ENCODE data around the gene FKBP9. TPM values are rescaled to one million over a fixed set of nuclear protein-coding genes. Genes with fewer than 3 reads are reported as not detected.
A peak's percentile ranks its signal among the peaks of the same experiment; 100 is the strongest.
"Not testable (repeated sequence)": the region's sequence is repeated elsewhere in the genome, so short reads cannot be mapped to it uniquely, and the experiment has no call there.

FKBP9 gene
- total RNA-seq, 1 experiment from 2014 or later, result 303 TPM

DNA sequence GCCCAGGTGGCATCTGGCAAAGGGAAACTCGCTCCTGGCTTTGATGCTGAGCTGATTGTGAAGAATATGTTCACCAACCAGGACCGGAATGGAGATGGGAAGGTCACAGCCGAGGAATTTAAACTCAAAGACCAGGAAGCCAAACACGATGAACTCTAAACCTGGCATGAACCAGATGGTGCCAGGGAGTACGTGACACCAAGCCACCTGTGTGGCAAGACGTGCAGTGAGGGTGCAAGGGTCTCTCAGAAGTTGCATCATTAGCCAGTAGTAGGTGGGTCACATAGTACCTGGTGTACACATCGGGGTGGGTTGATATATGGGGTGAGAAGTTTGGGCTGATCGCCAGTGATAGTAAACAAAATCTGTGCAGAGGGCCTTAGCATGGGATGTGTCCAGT, 48.0 kb downstream of the FKBP9 start:
- DNase-seq (ENCODE audit: low read depth), result not testable (repeated sequence)

DNA sequence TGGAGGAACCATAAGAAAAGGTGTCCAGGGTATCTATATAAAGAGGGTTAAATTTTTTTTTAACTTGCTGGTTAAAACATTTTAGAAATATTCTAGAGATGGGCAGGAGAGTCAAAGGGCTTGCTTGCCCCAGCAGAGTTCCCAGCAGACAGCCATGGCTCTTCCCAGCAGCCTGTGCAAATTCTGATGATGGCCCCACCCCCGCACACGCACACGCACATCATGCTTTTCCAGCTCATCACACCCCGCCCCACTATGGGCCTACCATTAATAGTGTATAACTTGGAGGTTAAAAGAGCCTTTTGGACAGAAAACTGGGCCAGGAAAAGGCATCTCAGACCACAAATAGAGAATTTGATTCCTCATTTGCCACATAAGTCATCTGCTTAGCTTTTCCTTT, 48.5 kb downstream of the FKBP9 start:
- DNase-seq (ENCODE audit: low read depth), result not testable (repeated sequence)

DNA sequence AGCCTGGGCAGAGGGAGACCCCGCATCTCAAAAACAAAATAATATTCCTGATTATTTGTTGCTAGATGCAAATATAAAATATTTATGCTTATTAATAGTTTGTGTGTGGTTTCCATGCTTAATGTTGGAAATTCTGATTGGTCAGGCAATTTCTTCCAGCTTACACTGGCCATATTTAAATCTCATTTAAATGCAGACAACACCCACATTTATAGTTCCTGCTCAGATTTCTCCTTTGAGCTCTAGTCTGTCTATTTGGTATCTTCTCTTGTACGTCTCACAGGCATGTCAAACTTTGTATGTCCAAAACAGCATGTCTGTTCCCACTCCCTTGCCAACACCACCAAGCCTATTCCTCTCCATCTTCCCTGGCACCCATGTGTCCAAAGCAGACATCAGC, 52.5 kb downstream of the FKBP9 start:
- DNase-seq (ENCODE audit: low read depth), result no peak

DNA sequence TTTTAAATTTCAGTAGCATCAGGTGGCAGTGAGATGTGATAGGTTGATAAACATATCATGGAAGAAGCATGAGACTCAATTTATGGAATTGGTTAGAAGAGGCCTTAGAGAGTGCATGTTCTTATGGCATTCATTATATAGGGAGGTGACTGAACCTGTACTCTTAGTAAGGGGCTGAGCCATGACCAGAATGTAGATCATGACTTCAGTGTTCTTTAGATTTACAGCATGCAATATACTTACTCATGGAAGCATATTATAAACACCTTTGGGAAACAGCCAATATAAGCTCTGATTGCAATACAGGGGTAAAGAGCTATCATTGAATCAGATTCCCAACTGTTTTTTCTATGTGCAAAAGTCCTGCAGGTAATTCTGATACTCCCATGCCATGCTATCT, 55.1 kb downstream of the FKBP9 start:
- no peak for DNase-seq (ENCODE audit: low read depth)

DNA sequence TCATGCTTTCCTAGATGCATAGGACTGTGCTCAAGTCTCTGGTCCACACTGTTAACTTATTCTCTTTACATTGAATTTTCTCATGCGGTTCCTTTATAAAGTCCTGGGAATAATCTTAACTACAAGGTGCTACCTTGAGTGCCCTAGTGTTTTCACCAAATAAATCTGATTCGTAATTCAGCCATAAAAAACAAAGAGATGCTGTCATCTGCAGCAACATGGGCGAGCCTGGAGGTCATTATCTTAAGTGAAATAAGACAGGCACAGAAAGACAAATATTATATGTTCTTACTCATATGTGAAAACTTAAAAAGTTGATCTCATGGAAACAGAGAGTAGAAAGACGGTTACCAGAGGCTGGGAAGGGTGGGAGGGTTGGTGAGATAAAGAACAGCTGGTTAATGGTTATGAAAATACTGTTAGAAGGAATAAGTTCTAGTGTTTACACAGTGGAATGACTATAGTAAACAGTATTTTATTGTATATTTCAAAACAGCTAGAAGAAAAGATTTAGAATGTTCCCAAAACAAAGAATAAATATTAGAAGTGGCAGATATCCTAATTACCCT, 67.0 kb downstream of the FKBP9 start:
- DNase-seq (ENCODE audit: low read depth), result peak; percentile 5

DNA sequence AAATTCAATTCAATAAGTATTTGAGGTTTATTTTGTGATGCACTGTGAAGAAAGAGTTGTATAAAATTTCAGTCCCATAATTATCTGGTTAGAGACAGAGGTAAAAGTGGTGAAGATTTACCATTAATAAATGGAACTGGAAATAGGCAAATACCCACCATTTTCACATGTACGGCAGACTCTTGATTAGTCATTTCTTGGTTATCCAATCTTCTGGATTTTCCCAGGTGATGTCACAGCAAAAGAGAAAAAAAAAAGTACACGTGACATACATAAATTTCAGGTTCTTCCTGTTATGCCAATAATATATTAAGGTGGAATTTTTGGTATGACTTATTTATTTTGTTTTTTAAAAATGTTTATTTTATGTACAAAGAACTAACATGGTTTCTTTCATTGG, 78.5 kb downstream of the FKBP9 start:
- DNase-seq (ENCODE audit: low read depth), result peak; percentile 12

DNA sequence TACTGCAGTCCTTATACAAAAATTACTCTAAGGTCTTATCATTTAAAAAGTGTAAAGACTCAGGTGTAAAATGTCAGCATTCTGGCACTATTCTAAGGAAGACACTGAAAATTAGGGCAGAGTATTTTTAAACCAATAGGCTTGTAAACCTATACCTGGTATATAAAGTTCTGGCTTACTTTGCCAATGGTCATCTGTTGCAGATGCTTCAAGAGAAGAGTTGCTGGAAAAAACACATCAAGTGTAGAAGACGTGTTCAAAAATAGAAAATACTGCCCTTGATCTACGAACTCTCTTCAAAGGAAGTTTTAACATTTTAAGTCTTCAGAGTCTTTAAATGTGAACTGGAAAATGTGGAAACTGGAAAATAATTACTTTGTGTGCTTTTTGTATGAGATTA, 81.4 kb downstream of the FKBP9 start:
- no peak for DNase-seq (ENCODE audit: low read depth)

DNA sequence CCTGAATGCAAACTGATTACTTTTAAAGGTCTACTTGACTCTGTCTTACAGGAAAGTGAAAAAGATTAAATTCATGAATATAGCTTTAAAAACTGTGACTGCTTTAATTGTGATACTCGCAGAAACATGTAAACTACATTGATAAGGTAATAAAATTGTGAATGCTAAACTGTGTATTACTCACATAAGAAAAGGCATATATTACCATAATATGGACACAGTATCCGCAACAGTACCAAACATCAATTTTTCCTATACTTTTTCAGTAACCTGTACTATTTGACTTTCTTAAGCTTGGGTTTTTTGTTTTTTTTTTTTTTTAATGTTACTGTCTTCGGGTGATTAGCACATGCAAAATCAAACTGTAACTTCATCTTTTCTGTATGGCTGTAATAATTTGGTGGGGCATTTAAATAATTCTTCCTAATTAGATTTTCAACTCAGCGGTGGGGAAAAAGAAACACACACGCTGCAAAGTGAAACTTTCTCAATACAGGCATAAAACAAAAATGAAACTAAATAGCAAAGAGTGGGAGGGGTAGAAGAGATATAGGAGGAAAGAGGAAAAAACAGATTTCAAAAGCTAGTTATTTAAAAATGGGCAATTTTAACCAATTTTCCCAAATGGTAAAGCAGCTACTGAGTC, 82.1 kb downstream of the FKBP9 start:
- peak; percentile 43 for DNase-seq (ENCODE audit: low read depth)

DNA sequence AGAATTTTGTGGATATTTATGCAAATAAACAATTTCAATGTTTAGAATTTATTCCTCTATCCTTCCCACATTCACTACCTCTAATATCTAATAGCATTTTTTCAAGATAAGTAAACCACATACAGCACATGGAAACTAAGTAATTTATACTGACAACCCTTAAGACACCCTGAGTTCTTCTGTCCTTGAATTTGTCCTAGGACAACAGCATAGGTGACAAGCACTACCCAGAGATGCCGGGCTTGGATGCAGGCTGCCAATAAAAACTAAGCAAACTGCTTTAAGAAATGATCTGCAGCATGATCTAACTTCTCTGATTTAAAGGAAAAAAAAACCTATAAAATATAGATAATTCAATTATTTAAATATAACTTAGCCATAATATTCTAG, 82.7 kb downstream of the FKBP9 start:
- no peak for DNase-seq (ENCODE audit: low read depth)

DNA sequence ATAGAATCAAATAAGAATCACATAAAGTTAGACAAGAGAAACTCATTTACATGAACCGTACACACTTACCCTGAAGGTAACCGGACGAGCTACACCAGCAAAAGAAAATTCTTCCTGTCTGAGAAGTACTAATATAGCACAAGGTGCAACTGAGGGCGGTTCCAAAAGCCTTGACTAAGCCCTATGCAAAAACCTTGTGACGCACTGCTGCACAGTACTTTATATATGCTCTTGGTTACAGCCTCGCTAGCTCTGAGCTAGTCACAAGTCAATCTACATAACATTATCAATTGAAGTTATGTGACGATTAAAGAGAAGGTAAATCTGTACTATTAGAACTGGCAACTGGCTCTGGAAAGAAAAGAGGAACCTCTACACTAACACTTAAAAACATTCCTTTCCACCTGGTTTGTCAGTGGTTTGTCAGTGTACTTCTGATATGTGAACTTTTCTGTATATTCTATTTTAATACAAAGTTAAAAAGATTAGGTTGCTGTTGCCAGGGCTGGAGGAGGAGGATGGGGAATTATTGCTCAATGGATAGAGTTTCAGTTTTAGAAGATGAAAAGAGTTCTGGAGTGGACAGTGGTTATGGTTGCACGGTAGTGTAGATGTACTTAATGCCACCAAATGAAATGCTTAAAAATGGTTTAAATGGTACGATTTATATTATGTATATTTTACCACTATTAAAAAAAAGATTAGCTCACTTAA, 83.7 kb downstream of the FKBP9 start:
- DNase-seq (ENCODE audit: low read depth), result peak; percentile 29

DNA sequence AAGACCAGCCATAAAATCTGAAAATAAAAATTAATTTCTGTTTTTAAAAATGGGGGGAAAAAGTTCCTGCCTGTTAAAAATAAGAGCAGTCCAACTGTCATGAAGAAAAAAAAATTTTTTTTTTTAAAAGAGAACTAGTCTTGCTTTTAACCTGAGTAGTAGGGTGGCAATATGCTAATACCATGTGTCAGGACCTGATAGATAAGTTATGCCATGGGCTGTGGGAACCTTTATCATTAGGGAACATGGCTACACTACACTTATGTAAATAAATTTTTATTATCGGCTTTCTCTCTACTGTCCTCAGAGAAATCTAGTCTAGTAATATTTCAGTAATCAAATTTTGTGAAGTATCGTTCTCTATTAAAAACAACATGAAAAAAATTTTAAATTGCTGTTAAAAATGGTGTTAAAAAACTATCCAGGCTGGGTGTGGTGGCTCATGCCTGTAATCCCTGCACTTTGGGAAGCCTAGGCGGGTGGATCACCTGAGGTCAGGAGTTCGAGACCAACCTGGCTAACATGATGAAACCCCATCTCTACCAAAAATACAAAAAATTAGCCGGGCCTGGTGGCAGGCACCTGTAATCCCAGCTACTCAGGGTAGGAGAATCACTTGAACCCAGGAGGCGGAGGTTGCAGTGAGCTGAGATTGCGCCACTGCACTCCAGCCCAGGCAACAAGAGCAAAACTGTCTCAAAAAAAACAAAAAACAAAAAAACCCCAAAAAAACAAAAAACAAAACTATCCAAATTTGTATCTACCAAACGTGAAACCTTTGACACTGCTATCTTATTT, 84.6 kb downstream of the FKBP9 start:
- DNase-seq (ENCODE audit: low read depth), result no peak

DNA sequence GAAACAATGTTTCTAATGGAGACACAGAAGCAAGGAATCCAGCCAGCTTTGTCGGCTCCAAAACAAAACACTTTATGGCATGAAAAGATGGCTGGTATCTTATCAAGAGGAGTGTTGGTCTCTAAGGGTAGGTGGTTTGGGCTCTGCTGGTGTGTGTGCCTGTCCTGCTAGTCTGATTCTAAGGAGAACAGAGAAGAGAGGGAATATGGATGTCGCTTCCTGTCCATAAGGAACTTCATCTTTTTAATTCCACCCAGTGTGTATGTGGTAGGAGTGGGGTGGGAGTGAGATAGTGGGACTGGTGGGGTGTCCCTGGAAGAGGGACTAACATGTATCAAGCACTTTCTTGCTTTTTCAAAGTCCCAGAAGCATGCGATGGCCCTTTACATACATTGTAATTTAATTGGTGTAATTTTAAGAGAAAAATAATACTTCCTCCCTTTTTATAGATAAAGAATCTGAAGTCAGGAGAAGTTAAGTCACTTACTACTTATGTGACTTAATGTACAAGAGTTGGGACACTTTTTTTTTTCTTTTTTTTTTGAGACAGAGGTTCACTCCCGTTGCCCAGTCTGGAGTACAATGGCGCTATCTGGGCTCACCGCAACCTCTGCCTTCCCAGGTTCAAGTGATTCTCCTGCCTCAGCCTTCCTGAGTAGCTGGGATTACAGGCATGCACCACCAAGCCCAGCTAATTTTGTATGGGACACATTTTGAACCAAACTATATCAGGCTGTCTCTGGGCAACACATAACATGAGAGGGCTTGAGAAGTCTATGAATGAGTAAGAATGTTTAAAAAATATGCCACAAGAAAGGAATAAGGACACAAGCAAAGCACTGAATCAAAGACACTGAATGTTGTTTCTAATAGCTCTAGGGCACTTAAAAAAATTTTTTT, 86.5 kb downstream of the FKBP9 start:
- DNase-seq (ENCODE audit: low read depth), result no peak

DNA sequence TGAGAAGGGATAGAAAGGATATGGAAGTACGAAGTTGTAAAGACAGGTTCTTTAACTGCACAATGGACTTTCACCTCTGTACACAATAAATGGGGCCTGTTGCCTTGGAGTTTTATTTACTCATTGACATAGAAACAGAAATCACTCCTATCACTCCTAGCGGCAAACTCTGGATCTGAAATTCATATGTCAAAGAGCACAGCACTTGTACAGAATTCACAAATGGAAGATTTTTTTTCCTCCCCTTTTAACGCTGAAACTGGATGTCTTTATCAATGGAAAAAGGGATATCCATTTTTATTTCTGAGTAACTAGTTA, 87.1 kb downstream of the FKBP9 start:
- no peak for DNase-seq (ENCODE audit: low read depth)

DNA sequence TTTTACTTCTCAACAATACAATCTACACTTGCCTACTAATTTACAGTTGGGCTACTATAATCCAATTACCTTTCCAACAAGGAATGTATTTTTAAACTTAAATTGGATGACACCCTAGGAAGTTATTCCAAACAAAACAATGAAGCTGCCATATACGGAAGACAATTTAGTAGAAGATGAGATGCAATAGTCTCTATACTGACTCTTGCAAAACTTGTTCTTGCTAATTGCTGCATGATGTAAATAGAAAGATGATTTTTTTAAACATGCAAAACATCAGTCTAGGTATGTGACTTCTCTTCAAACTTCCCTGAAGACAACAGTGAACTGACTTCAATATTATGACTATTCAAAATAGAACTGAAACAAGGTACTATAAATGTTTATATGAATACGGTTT, 87.7 kb downstream of the FKBP9 start:
- DNase-seq (ENCODE audit: low read depth), result no peak

DNA sequence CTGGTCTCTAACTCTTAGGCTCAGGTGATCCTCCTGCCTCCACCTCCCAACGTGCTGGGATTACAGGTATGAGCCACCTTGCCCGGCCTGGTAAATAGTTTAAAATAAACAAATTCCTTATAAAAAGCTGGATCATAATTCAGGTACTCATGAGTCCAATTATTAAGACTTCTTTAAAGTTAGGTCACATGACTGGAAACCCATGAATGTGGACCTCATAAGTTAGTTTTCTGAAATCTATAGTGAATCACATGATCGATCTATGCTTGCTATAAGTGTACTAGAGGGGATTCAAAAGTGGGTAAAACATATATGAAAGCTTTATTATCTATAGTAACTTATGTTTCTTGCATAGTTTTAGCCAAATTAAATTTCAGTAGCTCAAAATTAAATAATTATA, 91.0 kb downstream of the FKBP9 start:
- DNase-seq (ENCODE audit: low read depth), result no peak

DNA sequence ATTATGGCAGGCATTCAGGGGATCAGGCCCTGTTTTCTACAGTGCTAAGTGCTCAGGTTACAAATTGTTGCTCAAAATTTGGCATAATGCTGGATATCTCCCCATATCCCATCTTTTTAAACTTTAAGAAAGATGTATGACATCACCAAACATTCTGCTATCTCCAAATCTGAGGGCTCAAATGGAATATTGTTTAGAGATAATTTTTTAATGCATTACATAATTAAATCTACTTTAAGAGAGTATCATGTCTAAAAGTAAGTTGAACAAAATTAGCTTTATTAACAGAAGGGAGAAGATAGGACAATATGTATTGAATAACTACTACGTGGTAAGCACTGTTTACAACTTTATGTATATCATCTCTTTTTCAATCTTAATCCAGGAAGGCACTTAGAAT, 91.5 kb downstream of the FKBP9 start:
- no peak for DNase-seq (ENCODE audit: low read depth)

DNA sequence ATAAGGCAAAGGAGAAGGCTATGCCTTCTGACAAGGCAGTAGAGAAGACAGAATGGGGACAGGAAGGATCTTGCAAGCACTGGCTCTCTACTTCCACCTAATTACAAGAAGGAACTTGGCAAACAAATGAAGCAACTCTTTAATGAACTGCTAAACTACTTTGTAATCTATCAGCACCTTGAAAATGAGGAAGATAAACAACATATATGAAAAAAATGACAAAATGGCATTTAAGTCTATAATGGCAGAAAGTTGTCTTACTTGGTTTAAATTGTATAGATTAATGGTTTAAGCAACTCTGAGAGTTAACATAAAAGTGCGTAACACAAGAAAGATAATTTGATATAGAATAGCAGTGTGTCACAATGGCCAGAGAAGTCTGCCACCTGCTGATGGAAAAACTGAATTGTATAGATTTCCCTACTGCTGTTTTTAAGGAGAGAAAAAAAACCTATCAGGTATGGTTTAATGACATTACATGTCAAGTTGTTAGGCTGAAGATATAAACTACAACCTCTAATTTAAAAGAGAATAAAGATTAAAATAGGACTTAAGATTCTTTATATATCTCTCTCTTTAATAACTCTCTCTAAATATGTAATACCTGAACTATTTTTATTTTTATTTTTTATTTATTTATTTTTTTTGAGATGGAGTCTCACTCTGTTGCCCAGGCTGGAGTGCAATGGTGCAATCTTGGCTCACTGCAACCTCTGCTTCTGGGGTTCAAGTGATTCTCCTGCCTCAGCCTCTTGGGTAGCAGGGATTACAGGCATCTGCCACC, 93.5 kb downstream of the FKBP9 start:
- peak; percentile 52 for DNase-seq (ENCODE audit: low read depth)

DNA sequence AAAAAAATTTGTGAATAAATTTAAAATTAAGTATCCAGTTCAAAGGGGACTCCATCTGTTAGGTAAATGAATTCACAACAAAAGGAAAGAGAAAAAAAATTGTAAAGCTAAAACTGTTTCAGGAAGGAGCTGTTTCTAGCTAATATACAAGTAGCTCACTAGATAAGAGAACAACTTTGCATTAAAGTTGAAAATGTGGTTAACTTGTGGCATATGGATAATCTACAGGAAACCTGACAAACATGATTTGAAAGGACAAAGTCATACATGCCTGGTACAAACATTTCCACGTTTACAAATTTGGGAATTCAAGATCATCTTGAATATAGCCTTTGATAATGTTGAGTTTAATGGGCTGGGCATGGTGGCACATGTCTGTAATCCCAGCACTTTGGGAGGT, 96.5 kb downstream of the FKBP9 start:
- DNase-seq (ENCODE audit: low read depth), result no peak

DNA sequence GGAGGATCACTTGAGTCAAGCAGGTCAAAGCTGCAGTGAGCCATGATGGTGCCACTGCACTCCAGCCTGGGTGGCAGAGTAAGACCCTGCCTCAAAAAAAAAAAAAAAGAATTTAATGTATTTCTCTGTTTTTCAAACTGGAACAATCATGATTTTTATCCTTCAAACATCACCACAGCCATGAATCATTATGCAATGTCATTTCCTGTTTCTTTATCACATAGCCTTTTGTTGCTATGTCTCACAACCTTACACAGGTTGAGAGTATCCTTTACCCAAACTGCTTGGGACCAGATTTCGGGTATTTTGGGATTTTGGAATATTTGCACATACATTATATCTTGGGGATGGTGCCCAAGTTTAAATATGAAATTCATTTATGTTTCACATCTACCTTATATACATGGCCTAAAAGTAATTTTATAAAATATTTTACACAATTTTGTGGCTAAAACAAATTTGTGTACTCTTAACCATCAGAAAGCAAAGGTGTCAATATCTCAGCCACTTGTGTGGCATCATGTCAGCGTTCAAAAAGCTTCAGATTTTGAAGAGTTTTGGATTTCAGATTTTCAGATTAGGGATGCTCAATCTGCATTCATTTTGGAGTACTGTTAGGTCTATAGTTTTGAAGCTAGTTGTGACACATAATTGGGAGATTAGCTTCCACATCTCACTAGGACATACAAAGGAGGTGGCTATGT, 97.2 kb downstream of the FKBP9 start:
- DNase-seq (ENCODE audit: low read depth), result peak; percentile 39

DNA sequence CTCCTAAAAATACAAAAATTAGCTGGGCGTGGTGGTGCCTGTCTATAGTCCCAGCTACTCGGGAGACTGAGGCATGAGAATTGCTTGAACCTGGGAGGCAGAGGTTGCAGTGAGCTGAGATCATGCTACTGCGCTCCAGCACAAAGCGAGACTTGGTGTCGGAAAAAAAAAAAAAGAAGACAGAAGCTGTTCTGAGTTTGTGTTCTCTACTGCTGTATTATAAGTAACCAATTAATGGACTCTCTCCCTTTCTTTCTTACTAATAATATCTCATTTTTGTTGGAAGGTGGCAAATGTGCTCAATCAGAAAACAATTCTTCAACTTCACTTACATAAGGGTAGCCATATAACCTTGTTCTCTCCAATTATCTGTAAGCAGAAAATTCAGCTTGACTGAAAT, 97.9 kb downstream of the FKBP9 start:
- DNase-seq (ENCODE audit: low read depth), result no peak

Measured in LHCN-M2 (cell line).